ENCODE results near the gene NUCKS1. TPM values are rescaled to one million over a fixed set of nuclear protein-coding genes. Genes with fewer than 3 reads are reported as not detected.

Gene NUCKS1
- total RNA-seq, 1 experiment from 2014 or later, result 319 TPM

DNA sequence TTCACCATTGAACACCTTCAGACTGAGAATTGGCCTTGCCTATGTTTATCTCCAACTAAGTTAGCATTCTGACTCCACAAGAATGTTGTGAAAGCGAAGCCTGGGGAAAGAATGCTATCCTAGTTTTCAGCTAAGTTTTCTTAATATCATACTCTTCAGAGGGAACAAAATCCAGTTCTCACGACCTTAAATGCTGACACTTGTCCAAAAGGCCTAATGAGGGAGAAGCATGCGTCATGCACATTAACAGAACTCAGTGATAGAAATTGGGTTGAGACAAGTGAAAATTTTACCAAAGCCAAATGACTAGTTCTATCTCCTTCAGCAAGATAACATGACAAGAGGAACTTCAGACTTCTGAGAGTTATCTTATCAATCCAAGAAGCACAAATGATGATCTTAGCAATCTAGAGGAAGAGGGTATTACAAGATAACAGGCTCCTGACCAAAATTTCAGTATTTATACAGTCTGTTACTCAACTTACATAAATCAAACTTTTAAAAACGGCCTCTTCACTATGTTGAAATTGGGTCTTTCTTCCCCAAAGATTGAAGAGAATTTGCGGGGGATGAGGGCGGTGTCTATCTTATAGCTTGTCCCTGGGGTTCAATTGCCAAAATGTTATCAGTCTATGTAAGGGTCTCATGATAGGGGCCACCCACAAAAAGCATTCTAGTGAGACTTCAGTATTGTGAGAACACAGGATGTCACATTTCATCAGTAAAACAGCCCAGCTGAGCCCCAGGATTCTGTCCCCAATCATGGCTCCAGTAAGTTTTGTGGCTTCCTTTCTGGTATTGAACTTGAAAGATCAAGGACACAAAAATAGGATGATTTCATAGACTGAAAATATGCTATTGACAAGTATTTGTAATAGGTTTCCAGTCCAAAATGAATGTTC, 43.1 kb downstream of the NUCKS1 start:
- DNase-seq, result no peak
- intact Hi-C loops (cut with micrococcal nuclease; ENCODE audit: unreplicated experiment), result no loop called here
- Histone ChIP-seq H3K27ac (no peak overlapping the region), H2AFZ (no peak overlapping the region), H3K9me2 (ENCODE audit: insufficient read depth) (no peaks in the 10 kb centered on the region), H3K4me3 (no peak overlapping the region), H3F3A (ENCODE audit: insufficient read depth, low read depth) (peaks cover 33% of the 10 kb centered on the region), H3K9me3 (ENCODE audit: insufficient read depth, low read depth) (no peaks in the 10 kb centered on the region), H3K4me1 (replicated peaks; ENCODE audit: insufficient read depth) (no peaks in the 10 kb centered on the region), H3K36me3 (ENCODE audit: low read depth) (peaks cover 15% of the 10 kb centered on the region), H3K79me2 (ENCODE audit: low read depth) (no peaks in the 10 kb centered on the region), H3K4me2 (no peak overlapping the region), H4K20me1 (ENCODE audit: insufficient read depth) (no peaks in the 10 kb centered on the region), H3K27me3 (ENCODE audit: insufficient read depth, low read depth) (no peaks in the 10 kb centered on the region)
- TF ChIP-seq EZH2 (IDR thresholded peaks at IDR 0.05; ENCODE audit: low read depth), result no peak
- TF ChIP-seq, protein P1, sequence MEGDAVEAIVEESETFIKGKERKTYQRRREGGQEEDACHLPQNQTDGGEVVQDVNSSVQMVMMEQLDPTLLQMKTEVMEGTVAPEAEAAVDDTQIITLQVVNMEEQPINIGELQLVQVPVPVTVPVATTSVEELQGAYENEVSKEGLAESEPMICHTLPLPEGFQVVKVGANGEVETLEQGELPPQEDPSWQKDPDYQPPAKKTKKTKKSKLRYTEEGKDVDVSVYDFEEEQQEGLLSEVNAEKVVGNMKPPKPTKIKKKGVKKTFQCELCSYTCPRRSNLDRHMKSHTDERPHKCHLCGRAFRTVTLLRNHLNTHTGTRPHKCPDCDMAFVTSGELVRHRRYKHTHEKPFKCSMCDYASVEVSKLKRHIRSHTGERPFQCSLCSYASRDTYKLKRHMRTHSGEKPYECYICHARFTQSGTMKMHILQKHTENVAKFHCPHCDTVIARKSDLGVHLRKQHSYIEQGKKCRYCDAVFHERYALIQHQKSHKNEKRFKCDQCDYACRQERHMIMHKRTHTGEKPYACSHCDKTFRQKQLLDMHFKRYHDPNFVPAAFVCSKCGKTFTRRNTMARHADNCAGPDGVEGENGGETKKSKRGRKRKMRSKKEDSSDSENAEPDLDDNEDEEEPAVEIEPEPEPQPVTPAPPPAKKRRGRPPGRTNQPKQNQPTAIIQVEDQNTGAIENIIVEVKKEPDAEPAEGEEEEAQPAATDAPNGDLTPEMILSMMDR (conservative IDR thresholded peaks at IDR 0.05), result no peak
- BruUV-seq (replicated peaks), result no TSS peak
- ChIA-PET CTCF (interaction anchor here (6.0 kb wide), 1 partner anchor 48 kb away, joined by 96 read pairs; no protein-coding TSS in a partner anchor), POLR2A (ENCODE audit: unreplicated experiment) (no interaction called here)

DNA sequence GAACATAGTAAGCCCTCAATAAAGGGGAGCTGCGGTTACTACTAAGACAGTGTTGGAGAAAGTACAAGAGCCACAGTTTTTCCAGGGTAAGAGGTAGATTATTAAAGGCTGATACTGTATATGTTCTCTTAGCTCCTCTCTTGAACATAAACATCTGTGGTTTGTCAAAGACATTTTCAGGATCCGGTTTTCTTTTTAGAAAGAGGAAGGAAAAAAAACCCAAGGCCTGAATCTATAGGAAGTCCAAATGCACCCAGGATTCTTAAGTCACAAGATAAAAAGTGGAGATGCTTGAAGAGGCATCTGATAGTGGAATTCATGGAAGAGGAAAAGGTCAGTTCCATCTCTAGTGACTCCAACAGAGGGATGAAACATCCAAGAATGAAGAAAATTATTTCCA, 45.1 kb downstream of the NUCKS1 start:
- no peaks in the 10 kb centered on the region for H3K9me2 ChIP-seq (ENCODE audit: insufficient read depth)
- no TSS peak for BruUV-seq (replicated peaks)
- no peaks in the 10 kb centered on the region for H4K20me1 ChIP-seq (ENCODE audit: insufficient read depth)
- H3F3A ChIP-seq (ENCODE audit: insufficient read depth, low read depth), result peaks cover 23% of the 10 kb centered on the region; the same call in 1 of the 2 replicates
- H3K27ac ChIP-seq, result no peak overlapping the region
- DNase-seq, result no peak
- no peaks in the 10 kb centered on the region for H3K79me2 ChIP-seq (ENCODE audit: low read depth)
- no peaks in the 10 kb centered on the region for H3K27me3 ChIP-seq (ENCODE audit: insufficient read depth, low read depth)
- POLR2A ChIA-PET (ENCODE audit: unreplicated experiment), result interaction anchor here (0.5 kb wide), 1 partner anchor 19 kb away, joined by 3 read pairs; no protein-coding TSS in a partner anchor
- H3K4me3 ChIP-seq, result no peak overlapping the region
- no peaks in the 10 kb centered on the region for H3K4me1 ChIP-seq (replicated peaks; ENCODE audit: insufficient read depth)
- peaks cover 14% of the 10 kb centered on the region for H3K36me3 ChIP-seq (ENCODE audit: low read depth)
- CTCF ChIA-PET, result no interaction called here
- intact Hi-C loops (cut with micrococcal nuclease; ENCODE audit: unreplicated experiment), result no loop called here
- TF ChIP-seq EZH2 (IDR thresholded peaks at IDR 0.05; ENCODE audit: low read depth), result no peak
- TF ChIP-seq, protein P1 (conservative IDR thresholded peaks at IDR 0.05), result no peak
- H2AFZ ChIP-seq, result no peak overlapping the region
- H3K9me3 ChIP-seq (ENCODE audit: insufficient read depth, low read depth), result no peaks in the 10 kb centered on the region
- H3K4me2 ChIP-seq, result no peak overlapping the region

DNA sequence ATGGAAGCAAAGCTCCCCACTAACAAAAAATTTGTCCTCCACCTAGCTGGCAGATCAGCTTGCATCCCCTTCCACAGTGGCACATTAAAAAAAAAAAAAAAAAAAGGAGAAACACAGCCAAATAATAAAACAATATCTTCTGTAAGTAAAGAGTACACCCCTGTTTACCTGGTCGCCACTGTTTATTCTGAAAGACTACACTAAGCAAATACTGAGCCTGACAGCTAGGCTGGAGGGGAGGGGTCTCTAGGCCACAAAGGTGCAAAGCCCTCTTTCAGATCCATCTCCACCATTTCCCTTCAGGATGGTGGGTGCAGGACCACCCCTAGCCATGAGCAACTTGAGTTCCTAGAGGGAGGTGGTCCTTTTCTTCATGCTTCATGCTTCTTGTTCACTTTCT, 46.9 kb downstream of the NUCKS1 start:
- POLR2A ChIA-PET (ENCODE audit: unreplicated experiment), result interaction anchor here (0.6 kb wide), 1 partner anchor 199 kb away, joined by 3 read pairs; the partner anchor contains the start of gene CDK18
- H3F3A ChIP-seq (ENCODE audit: insufficient read depth, low read depth), result peaks cover 26% of the 10 kb centered on the region; the same call in 1 of the 2 replicates
- DNase-seq, result no peak
- H3K79me2 ChIP-seq (ENCODE audit: low read depth), result no peaks in the 10 kb centered on the region
- no TSS peak for BruUV-seq (replicated peaks)
- TF ChIP-seq EZH2 (IDR thresholded peaks at IDR 0.05; ENCODE audit: low read depth), result no peak
- TF ChIP-seq, protein P1 (conservative IDR thresholded peaks at IDR 0.05), result no peak
- no peaks in the 10 kb centered on the region for H3K4me1 ChIP-seq (replicated peaks; ENCODE audit: insufficient read depth)
- no peaks in the 10 kb centered on the region for H3K9me3 ChIP-seq (ENCODE audit: insufficient read depth, low read depth)
- no peak overlapping the region for H3K4me3 ChIP-seq
- H3K27ac ChIP-seq, result no peak overlapping the region
- no peaks in the 10 kb centered on the region for H4K20me1 ChIP-seq (ENCODE audit: insufficient read depth)
- intact Hi-C loops (cut with micrococcal nuclease; ENCODE audit: unreplicated experiment), result no loop called here
- no peaks in the 10 kb centered on the region for H3K27me3 ChIP-seq (ENCODE audit: insufficient read depth, low read depth)
- H3K4me2 ChIP-seq, result no peak overlapping the region
- no peak overlapping the region for H2AFZ ChIP-seq
- H3K36me3 ChIP-seq (ENCODE audit: low read depth), result peaks cover 4% of the 10 kb centered on the region; the same call in 1 of the 2 replicates
- CTCF ChIA-PET, result no interaction called here
- no peaks in the 10 kb centered on the region for H3K9me2 ChIP-seq (ENCODE audit: insufficient read depth)

All from PC-9 (cell line).